ENCODE results near the gene TOPBP1.

GRCh38 chr3:133676336-133677118, 14.8 kb upstream of the TOPBP1 start:
- TF ChIP-seq CTCF (IDR thresholded peaks at IDR 0.05; ENCODE audit: low read depth, low read length) (no peak), EZH2phosphoT487 (IDR thresholded peaks at IDR 0.05; ENCODE audit: low read depth) (no peak)
